ENCODE data around the gene GLIS1.

GLIS1 gene

GRCh38 chr1:53582211-53583020, 156.5 kb downstream of the GLIS1 start:
- no peaks in the 10 kb centered on the region for H3K27me3 ChIP-seq (ENCODE audit: insufficient read depth, low read length)
- 80% methylated on average over 8 of the region's 8 CpGs for WGBS
- no peaks in the 10 kb centered on the region; the same call in 1 of the 2 replicates for H3K4me1 ChIP-seq (ENCODE audit: insufficient read depth, low read length)
- no peaks in the 10 kb centered on the region for H3K36me3 ChIP-seq (ENCODE audit: insufficient read depth, low read length)
- no peaks in the 10 kb centered on the region for H3K9me3 ChIP-seq (ENCODE audit: insufficient read depth, low read depth, low read length)
- no peak overlapping the region for H3K27ac ChIP-seq (ENCODE audit: low read depth, low read length)
- no peak overlapping the region for H3K4me3 ChIP-seq (ENCODE audit: low read length)
- no peak overlapping the region for H3K9ac ChIP-seq (ENCODE audit: low read depth, low read length)

- Histone ChIP-seq H3K9me3 (ENCODE audit: insufficient read depth, low read depth, low read length) (no peaks in the 10 kb centered on the region), H3K27me3 (ENCODE audit: insufficient read depth, low read length) (no peaks in the 10 kb centered on the region), H3K4me3 (ENCODE audit: low read length) (no peak overlapping the region), H3K9ac (ENCODE audit: low read depth, low read length) (no peak overlapping the region), H3K27ac (ENCODE audit: low read depth, low read length) (no peak overlapping the region), H3K4me1 (ENCODE audit: insufficient read depth, low read length) (no peaks in the 10 kb centered on the region; the same call in 1 of the 2 replicates), H3K36me3 (ENCODE audit: insufficient read depth, low read length) (no peaks in the 10 kb centered on the region)
- 82% methylated on average over 4 of the region's 4 CpGs for WGBS
These were observed 157.5 kb downstream of the GLIS1 start for GRCh38 chr1:53581476-53581875.

- H3K4me3 ChIP-seq (ENCODE audit: low read length): no peak overlapping the region
- no peaks in the 10 kb centered on the region; the same call in 1 of the 2 replicates for H3K4me1 ChIP-seq (ENCODE audit: insufficient read depth, low read length)
- no peaks in the 10 kb centered on the region for H3K27me3 ChIP-seq (ENCODE audit: insufficient read depth, low read length)
- H3K9ac ChIP-seq (ENCODE audit: low read depth, low read length): no peak overlapping the region
- H3K36me3 ChIP-seq (ENCODE audit: insufficient read depth, low read length): no peaks in the 10 kb centered on the region
- 93% methylated on average over 9 of the region's 9 CpGs for WGBS
- H3K27ac ChIP-seq (ENCODE audit: low read depth, low read length): no peak overlapping the region
- H3K9me3 ChIP-seq (ENCODE audit: insufficient read depth, low read depth, low read length): no peaks in the 10 kb centered on the region
These were observed 158.1 kb downstream of the GLIS1 start for GRCh38 chr1:53580739-53581475.

- WGBS: 89% methylated on average over 4 of the region's 4 CpGs
- H3K9me3 ChIP-seq (ENCODE audit: insufficient read depth, low read depth, low read length): no peaks in the 10 kb centered on the region
- no peak overlapping the region for H3K27ac ChIP-seq (ENCODE audit: low read depth, low read length)
- H3K9ac ChIP-seq (ENCODE audit: low read depth, low read length): no peak overlapping the region
- no peaks in the 10 kb centered on the region; the same call in 1 of the 2 replicates for H3K4me1 ChIP-seq (ENCODE audit: insufficient read depth, low read length)
- H3K4me3 ChIP-seq (ENCODE audit: low read length): no peak overlapping the region
- no peaks in the 10 kb centered on the region for H3K27me3 ChIP-seq (ENCODE audit: insufficient read depth, low read length)
- no peaks in the 10 kb centered on the region for H3K36me3 ChIP-seq (ENCODE audit: insufficient read depth, low read length)
These were observed 159.0 kb downstream of the GLIS1 start for GRCh38 chr1:53580009-53580400.

GRCh38 chr1:53579221-53580008, 159.5 kb downstream of the GLIS1 start:
- Histone ChIP-seq H3K27ac (ENCODE audit: low read depth, low read length) (no peak overlapping the region), H3K9me3 (ENCODE audit: insufficient read depth, low read depth, low read length) (no peaks in the 10 kb centered on the region), H3K36me3 (ENCODE audit: insufficient read depth, low read length) (no peaks in the 10 kb centered on the region), H3K9ac (ENCODE audit: low read depth, low read length) (no peak overlapping the region), H3K27me3 (ENCODE audit: insufficient read depth, low read length) (no peaks in the 10 kb centered on the region), H3K4me3 (ENCODE audit: low read length) (no peak overlapping the region), H3K4me1 (ENCODE audit: insufficient read depth, low read length) (no peaks in the 10 kb centered on the region; the same call in 1 of the 2 replicates)
- WGBS: 87% methylated on average over 16 of the region's 16 CpGs

- H3K27me3 ChIP-seq (ENCODE audit: insufficient read depth, low read length): no peaks in the 10 kb centered on the region
- no peak overlapping the region for H3K9ac ChIP-seq (ENCODE audit: low read depth, low read length)
- WGBS: 93% methylated on average over 3 of the region's 3 CpGs
- H3K4me3 ChIP-seq (ENCODE audit: low read length): no peak overlapping the region
- H3K27ac ChIP-seq (ENCODE audit: low read depth, low read length): no peak overlapping the region
- no peaks in the 10 kb centered on the region for H3K36me3 ChIP-seq (ENCODE audit: insufficient read depth, low read length)
- H3K4me1 ChIP-seq (ENCODE audit: insufficient read depth, low read length): no peaks in the 10 kb centered on the region
- H3K9me3 ChIP-seq (ENCODE audit: insufficient read depth, low read depth, low read length): no peaks in the 10 kb centered on the region
These were observed 160.6 kb downstream of the GLIS1 start for GRCh38 chr1:53578358-53578757.

GRCh38 chr1:53577761-53578100, 161.2 kb downstream of the GLIS1 start:
- Histone ChIP-seq H3K4me1 (ENCODE audit: insufficient read depth, low read length) (no peaks in the 10 kb centered on the region), H3K27ac (ENCODE audit: low read depth, low read length) (no peak overlapping the region), H3K9ac (ENCODE audit: low read depth, low read length) (no peak overlapping the region), H3K27me3 (ENCODE audit: insufficient read depth, low read length) (no peaks in the 10 kb centered on the region), H3K9me3 (ENCODE audit: insufficient read depth, low read depth, low read length) (no peaks in the 10 kb centered on the region), H3K36me3 (ENCODE audit: insufficient read depth, low read length) (no peaks in the 10 kb centered on the region), H3K4me3 (ENCODE audit: low read length) (no peak overlapping the region)
- 89% methylated on average over 4 of the region's 4 CpGs for WGBS

GRCh38 chr1:53576866-53577760, 161.9 kb downstream of the GLIS1 start:
- Histone ChIP-seq H3K27ac (ENCODE audit: low read depth, low read length) (no peak overlapping the region), H3K4me3 (ENCODE audit: low read length) (no peak overlapping the region), H3K9me3 (ENCODE audit: insufficient read depth, low read depth, low read length) (no peaks in the 10 kb centered on the region), H3K9ac (ENCODE audit: low read depth, low read length) (no peak overlapping the region), H3K4me1 (ENCODE audit: insufficient read depth, low read length) (peaks cover 3% of the 10 kb centered on the region; the same call in 1 of the 2 replicates), H3K27me3 (ENCODE audit: insufficient read depth, low read length) (no peaks in the 10 kb centered on the region), H3K36me3 (ENCODE audit: insufficient read depth, low read length) (no peaks in the 10 kb centered on the region)
- 70% methylated on average over 5 of the region's 5 CpGs for WGBS

- H3K4me3 ChIP-seq (ENCODE audit: low read length): no peak overlapping the region
- peaks cover 3% of the 10 kb centered on the region; the same call in 1 of the 2 replicates for H3K4me1 ChIP-seq (ENCODE audit: insufficient read depth, low read length)
- no peak overlapping the region for H3K27ac ChIP-seq (ENCODE audit: low read depth, low read length)
- WGBS: 67% methylated on average over 6 of the region's 6 CpGs
- no peaks in the 10 kb centered on the region for H3K27me3 ChIP-seq (ENCODE audit: insufficient read depth, low read length)
- no peaks in the 10 kb centered on the region for H3K36me3 ChIP-seq (ENCODE audit: insufficient read depth, low read length)
- H3K9ac ChIP-seq (ENCODE audit: low read depth, low read length): no peak overlapping the region
- no peaks in the 10 kb centered on the region for H3K9me3 ChIP-seq (ENCODE audit: insufficient read depth, low read depth, low read length)
These were observed 162.6 kb downstream of the GLIS1 start for GRCh38 chr1:53576381-53576801.

GRCh38 chr1:53575955-53576320, 163.0 kb downstream of the GLIS1 start:
- H3K27ac ChIP-seq (ENCODE audit: low read depth, low read length): no peak overlapping the region
- no peak overlapping the region for H3K4me3 ChIP-seq (ENCODE audit: low read length)
- no peak overlapping the region for H3K9ac ChIP-seq (ENCODE audit: low read depth, low read length)
- 77% methylated on average over 5 of the region's 5 CpGs for WGBS
- no peaks in the 10 kb centered on the region for H3K36me3 ChIP-seq (ENCODE audit: insufficient read depth, low read length)
- H3K27me3 ChIP-seq (ENCODE audit: insufficient read depth, low read length): no peaks in the 10 kb centered on the region
- H3K9me3 ChIP-seq (ENCODE audit: insufficient read depth, low read depth, low read length): no peaks in the 10 kb centered on the region
- peaks cover 3% of the 10 kb centered on the region; the same call in 1 of the 2 replicates for H3K4me1 ChIP-seq (ENCODE audit: insufficient read depth, low read length)

Data from HUES64 (cell line).